HCT116 (cell line): ENCODE results near the gene MYO7B. TPM values are rescaled to one million over a fixed set of nuclear protein-coding genes. Genes with fewer than 3 reads are reported as not detected.

Experiments used
- ATAC-seq: fragments of 200-7000 bp; cut with Tn5 transposase; 2 replicates; pipeline ENCODE4 v1.9.1; 2020; ENCODE audit warnings: mild to moderate bottlenecking, moderate library complexity
- BruUV-seq: library from RNA; stranded (reverse); fragments of 400-500 nt; replicated peaks from 2 replicates; lab custom pipeline; 2021; lab: Mats Ljungman, UMichigan
- CTCF ChIA-PET: fragments of 300-600 bp; sonication (Branson Sonifier 250); formaldehyde crosslinking; loops from one replicate; lab custom pipeline; 2021; ENCODE audit warnings: antibody characterized with exemption; lab: Charles Lee
- POLR2A ChIA-PET: fragments of 300-600, 350-600 bp; sonication (Branson Sonifier 250); formaldehyde crosslinking; loops from one replicate; lab custom pipeline; 2021; ENCODE audit warnings: antibody characterized with exemption; lab: Charles Lee
- RAD21 ChIA-PET, 2 experiments: fragments of 300-600 bp; sonication (Branson Sonifier 250); formaldehyde crosslinking; loops; one replicate each; lab custom pipeline; 2023; ENCODE audit warnings: low total read pairs in 2 of 2; ENCODE audit not compliant: uncharacterized antibody in 2 of 2, unreplicated experiment in 2 of 2, low non-redundant PET in 1 of 2; lab: Charles Lee
- DNase-seq: peaks from one replicate; pipeline ENCODE4 v3.0.0-alpha.2; 2010; ENCODE audit warnings: low read depth, low spot score
- H2AFZ ChIP-seq: fragments of 200-600 bp; shearing (Covaris generic), sonication (generic); 2 replicates; pipeline ENCODE4 v1.6.1; 2017; ENCODE audit warnings: low read depth, mixed run types, mixed read lengths, antibody characterized with exemption, low read length; ENCODE audit not compliant: poor library complexity, severe bottlenecking
- H3K27ac ChIP-seq: 2 replicates; pipeline ENCODE4 v1.5.1; 2012; ENCODE audit warnings: low read depth, low read length
- H3K27me3 ChIP-seq: fragments of 200-600 bp; sonication (generic); 2 replicates; pipeline ENCODE4 v1.6.1; 2016; ENCODE audit warnings: mixed run types, low read length, mixed read lengths; ENCODE audit not compliant: insufficient read depth
- H3K36me3 ChIP-seq, 2 experiments: fragments of 200-500 bp in 1 of 2; fragments of 200-600 bp in 1 of 2; sonication (Bioruptor generic) in 1 of 2; sonication (generic) in 1 of 2; 2 replicates each; pipeline versions ENCODE4 v1.5.1 to v1.6.1; 2014 to 2016; ENCODE audit warnings: low read length in 2 of 2, inconsistent platforms in 1 of 2, mixed read lengths in 1 of 2, mixed run types in 1 of 2; ENCODE audit not compliant: insufficient read depth in 2 of 2, control insufficient read depth in 1 of 2
- H3K4me1 ChIP-seq, 2 experiments: fragments of 200-600 bp in 1 of 2; sonication (generic) in 1 of 2; 2 replicates each; pipeline versions ENCODE4 v1.5.1 to v1.6.1; 2012 to 2017; ENCODE audit warnings: low read length in 2 of 2, inconsistent platforms in 1 of 2, mild to moderate bottlenecking in 1 of 2, mixed read lengths in 1 of 2, mixed run types in 1 of 2, moderate library complexity in 1 of 2; ENCODE audit not compliant: insufficient read depth in 2 of 2, control insufficient read depth in 1 of 2
- H3K4me2 ChIP-seq: fragments of 200-600 bp; sonication (generic); 2 replicates; pipeline ENCODE4 v1.6.1; 2017; ENCODE audit warnings: mixed run types, low read length, mixed read lengths
- H3K4me3 ChIP-seq, 2 experiments: fragments of 200-600 bp in 1 of 2; sonication (generic) in 1 of 2; replicated peaks in 1 of 2; 2 replicates each; pipeline ENCODE4 v1.5.1; 2011 to 2016; ENCODE audit warnings: low read length in 2 of 2, control low read depth in 1 of 2, low read depth in 1 of 2, mild to moderate bottlenecking in 1 of 2, mixed read lengths in 1 of 2, mixed run types in 1 of 2
- H3K79me2 ChIP-seq: fragments of 200-600 bp; sonication (generic); 2 replicates; pipeline ENCODE4 v1.6.1; 2017; ENCODE audit warnings: mild to moderate bottlenecking, mixed run types, low read length, moderate library complexity, mixed read lengths; ENCODE audit not compliant: insufficient read depth
- H3K9ac ChIP-seq: fragments of 200-600 bp; sonication (generic); 2 replicates; pipeline ENCODE4 v1.6.1; 2016; ENCODE audit warnings: low read length, mixed read lengths
- H3K9me2 ChIP-seq: fragments of 200-600 bp; sonication (generic), shearing (Covaris generic); 2 replicates; pipeline ENCODE4 v1.6.1; 2017; ENCODE audit warnings: mixed run types, mild to moderate bottlenecking, moderate library complexity; ENCODE audit not compliant: insufficient read depth
- H3K9me3 ChIP-seq, 2 experiments: fragments of 200-500 bp in 1 of 2; fragments of 200-600 bp in 1 of 2; sonication (Bioruptor generic) in 1 of 2; sonication (generic) in 1 of 2; 2 replicates each; pipeline ENCODE4 v1.6.1; 2014 to 2017; ENCODE audit warnings: low read length in 2 of 2, mixed read lengths in 2 of 2, inconsistent platforms in 1 of 2, low read depth in 1 of 2, mild to moderate bottlenecking in 1 of 2, mixed run types in 1 of 2, moderate library complexity in 1 of 2; ENCODE audit not compliant: control insufficient read depth in 1 of 2, insufficient read depth in 1 of 2
- H4K20me1 ChIP-seq: fragments of 200-600 bp; sonication (generic), shearing (Covaris generic); 2 replicates; pipeline ENCODE4 v1.6.1; 2017; ENCODE audit warnings: mixed run types, mild to moderate bottlenecking, moderate library complexity; ENCODE audit not compliant: insufficient read depth
- EGR1 ChIP-seq: IDR thresholded peaks from 2 replicates; pipeline ENCODE4 v1.6.1; 2012; ENCODE audit warnings: low read depth
- EZH2 ChIP-seq: fragments of 200-600 bp; sonication (generic); IDR thresholded peaks from 2 replicates; pipeline ENCODE4 v1.6.1; 2017; ENCODE audit warnings: antibody characterized with exemption, mixed run types
- FOSL1 ChIP-seq: IDR thresholded peaks from 2 replicates; pipeline ENCODE4 v1.6.1; 2012; ENCODE audit warnings: low read depth
- MAX ChIP-seq: IDR thresholded peaks from 2 replicates; pipeline ENCODE4 v1.6.1; 2012
- REST ChIP-seq: IDR thresholded peaks from 2 replicates; pipeline ENCODE4 v1.6.1; 2012; ENCODE audit warnings: low read depth
- SP1 ChIP-seq: IDR thresholded peaks from 2 replicates; pipeline ENCODE4 v1.6.1; 2012; ENCODE audit warnings: low read depth
- SRF ChIP-seq: IDR thresholded peaks from 2 replicates; pipeline ENCODE4 v1.6.1; 2012; ENCODE audit warnings: low read depth
- ZFX ChIP-seq: fragments of 450-650 bp; IDR thresholded peaks from 2 replicates; pipeline ENCODE4 v1.6.1; 2017
- intact Hi-C: fragments of 100-400 bp; cut with micrococcal nuclease; formaldehyde crosslinking; loops from 2 replicates; pipeline ENCODE4 v1.10.0; 2022
- total RNA-seq: library from RNA; stranded (reverse); gene quantifications from one replicate; pipeline ENCODE4 v1.2.1, GENCODE V29; 2021; ENCODE audit not compliant: unreplicated experiment
- TF ChIP-seq, protein P1 (sequence below): IDR thresholded peaks from 2 replicates; pipeline ENCODE4 v1.6.1; 2012

Gene MYO7B
- total RNA-seq, 1 experiment from 2014 or later, result 0.07 TPM

- no TSS peak for BruUV-seq
- no peaks in the 10 kb centered on the region for H3K9me3 ChIP-seq
- no peak for TF ChIP-seq FOSL1
- no peak for TF ChIP-seq EGR1
- TF ChIP-seq, protein P1, sequence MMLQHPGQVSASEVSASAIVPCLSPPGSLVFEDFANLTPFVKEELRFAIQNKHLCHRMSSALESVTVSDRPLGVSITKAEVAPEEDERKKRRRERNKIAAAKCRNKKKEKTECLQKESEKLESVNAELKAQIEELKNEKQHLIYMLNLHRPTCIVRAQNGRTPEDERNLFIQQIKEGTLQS, result no peak
- TF ChIP-seq SP1, result no peak
- TF ChIP-seq REST, result no peak
- no peak for TF ChIP-seq EZH2
- no peak for TF ChIP-seq MAX
- TF ChIP-seq ZFX, result no peak
- no peak for TF ChIP-seq SRF
- RAD21 ChIA-PET, result no interaction called here
- H3K4me3 ChIP-seq, result no peak overlapping the region
- no peak overlapping the region for H3K4me2 ChIP-seq
- intact Hi-C loops, result no loop called here
- no peaks in the 10 kb centered on the region for H4K20me1 ChIP-seq
- H2AFZ ChIP-seq, result no peak overlapping the region
- H3K9ac ChIP-seq, result no peak overlapping the region
- H3K9me2 ChIP-seq, result no peaks in the 10 kb centered on the region
- ATAC-seq, result no peak
- no peak overlapping the region for H3K27ac ChIP-seq
- POLR2A ChIA-PET, result no interaction called here
- no peaks in the 10 kb centered on the region for H3K27me3 ChIP-seq
- H3K4me1 ChIP-seq, result peaks cover 8 to 19% of the 10 kb centered on the region in 2 experiments
- no peaks in the 10 kb centered on the region for H3K36me3 ChIP-seq
- H3K79me2 ChIP-seq, result no peaks in the 10 kb centered on the region
- CTCF ChIA-PET, result no interaction called here
- DNase-seq, result no peak
Observed at GRCh38 chr2:127635380-127636237, 100.1 kb downstream of the MYO7B start.
